ENCODE data around the gene TDO2. TPM values are rescaled to one million over a fixed set of nuclear protein-coding genes. Genes with fewer than 3 reads are reported as not detected.

The TDO2 gene
- total RNA-seq = not detected

- H3K36me3 ChIP-seq = no peaks in the 10 kb centered on the region
- TF ChIP-seq, protein P1, sequence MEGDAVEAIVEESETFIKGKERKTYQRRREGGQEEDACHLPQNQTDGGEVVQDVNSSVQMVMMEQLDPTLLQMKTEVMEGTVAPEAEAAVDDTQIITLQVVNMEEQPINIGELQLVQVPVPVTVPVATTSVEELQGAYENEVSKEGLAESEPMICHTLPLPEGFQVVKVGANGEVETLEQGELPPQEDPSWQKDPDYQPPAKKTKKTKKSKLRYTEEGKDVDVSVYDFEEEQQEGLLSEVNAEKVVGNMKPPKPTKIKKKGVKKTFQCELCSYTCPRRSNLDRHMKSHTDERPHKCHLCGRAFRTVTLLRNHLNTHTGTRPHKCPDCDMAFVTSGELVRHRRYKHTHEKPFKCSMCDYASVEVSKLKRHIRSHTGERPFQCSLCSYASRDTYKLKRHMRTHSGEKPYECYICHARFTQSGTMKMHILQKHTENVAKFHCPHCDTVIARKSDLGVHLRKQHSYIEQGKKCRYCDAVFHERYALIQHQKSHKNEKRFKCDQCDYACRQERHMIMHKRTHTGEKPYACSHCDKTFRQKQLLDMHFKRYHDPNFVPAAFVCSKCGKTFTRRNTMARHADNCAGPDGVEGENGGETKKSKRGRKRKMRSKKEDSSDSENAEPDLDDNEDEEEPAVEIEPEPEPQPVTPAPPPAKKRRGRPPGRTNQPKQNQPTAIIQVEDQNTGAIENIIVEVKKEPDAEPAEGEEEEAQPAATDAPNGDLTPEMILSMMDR (IDR thresholded peaks at IDR 0.05) = no peak
- TF ChIP-seq EP300 (IDR thresholded peaks at IDR 0.05) (no peak), POLR2A (IDR thresholded peaks at IDR 0.05; ENCODE audit: low read depth) (no peak), POLR2AphosphoS5 (IDR thresholded peaks at IDR 0.05) (no peak)
- H3K27me3 ChIP-seq = no peaks in the 10 kb centered on the region
- H3K4me3 ChIP-seq = no peak within 1 kb of the TSS
- peaks cover 0 to 4% (median 0%) of the 10 kb centered on the region in 4 donors for H3K4me1 ChIP-seq
- WGBS = 60% methylated on average over 1 of the region's 1 CpG
- H3K27ac ChIP-seq (replicated peaks in 1 of 4) = no peak within 1 kb of the TSS
- DNase-seq (ENCODE audit: extremely low spot score) = no peak
- intact Hi-C loops (cut with DNase I) = no loop called here
- no peaks in the 10 kb centered on the region for H3K9me3 ChIP-seq
Measured at GRCh38 chr4:155903453-155903852, at the start of gene TDO2. TDO2 (plus strand) TSS chr4:155903696; CDS start chr4:155903759, 63 bp downstream.

DNA sequence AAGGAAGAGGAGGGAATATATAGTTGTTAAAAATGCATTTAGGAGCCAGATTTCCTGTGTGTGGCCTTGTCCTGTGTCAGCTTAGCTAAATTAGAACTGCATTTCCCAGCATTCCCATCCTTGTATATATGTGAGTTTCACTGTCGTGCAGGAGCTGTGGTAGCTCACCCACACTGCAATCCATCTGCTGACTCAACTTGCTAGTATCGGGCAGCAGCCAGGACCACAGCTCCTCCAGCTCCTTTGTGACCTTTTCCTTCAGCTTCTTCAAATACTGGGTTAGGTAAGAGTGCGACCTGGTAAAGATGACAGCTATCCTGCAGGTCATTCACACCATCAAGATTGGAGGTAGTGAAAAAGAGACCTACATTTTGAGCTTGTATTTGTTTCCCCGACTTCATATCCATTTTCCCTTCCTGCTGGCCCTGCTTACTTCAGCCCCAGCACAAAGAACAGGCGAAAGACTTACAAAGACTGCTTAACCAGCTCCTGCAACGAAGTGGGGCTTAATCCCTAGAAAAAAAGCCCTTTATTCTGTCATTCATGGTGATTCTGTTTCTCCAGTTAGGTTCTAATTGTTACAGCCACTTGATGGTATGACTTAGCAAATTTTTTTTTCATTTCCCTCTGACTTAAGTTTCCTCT is 48.8 kb upstream of the TDO2 start:
- no peak for DNase-seq (ENCODE audit: extremely low spot score)
- WGBS = 73% methylated on average over 6 of the region's 6 CpGs
- intact Hi-C loops (cut with DNase I) = no loop called here

GRCh38 chr4:155855897-155856296 is 47.6 kb upstream of the TDO2 start:
- Histone ChIP-seq H3K4me3 (no peak overlapping the region), H3K27me3 (no peaks in the 10 kb centered on the region), H3K27ac (replicated peaks in 1 of 4) (no peak overlapping the region), H3K9me3 (no peaks in the 10 kb centered on the region), H3K4me1 (no peaks in the 10 kb centered on the region), H3K36me3 (no peaks in the 10 kb centered on the region)
- intact Hi-C loops (cut with DNase I) = no loop called here
- no peak for DNase-seq (ENCODE audit: extremely low spot score)
- no peak for TF ChIP-seq POLR2A (IDR thresholded peaks at IDR 0.05; ENCODE audit: low read depth)
- TF ChIP-seq, protein P1 (IDR thresholded peaks at IDR 0.05) = no peak
- TF ChIP-seq POLR2AphosphoS5 (IDR thresholded peaks at IDR 0.05) = no peak
- TF ChIP-seq EP300 (IDR thresholded peaks at IDR 0.05) = no peak
- 69% methylated on average over 2 of the region's 2 CpGs for WGBS

More for the DNA sequence above, 48.8 kb upstream of the TDO2 start:
- Histone ChIP-seq H3K9me3 (no peaks in the 10 kb centered on the region), H3K4me1 (no peaks in the 10 kb centered on the region), H3K4me3 (no peak overlapping the region), H3K27ac (replicated peaks in 1 of 4) (no peak overlapping the region), H3K36me3 (no peaks in the 10 kb centered on the region), H3K27me3 (no peaks in the 10 kb centered on the region)
- TF ChIP-seq POLR2A (IDR thresholded peaks at IDR 0.05; ENCODE audit: low read depth) (no peak), POLR2AphosphoS5 (IDR thresholded peaks at IDR 0.05) (no peak), EP300 (IDR thresholded peaks at IDR 0.05) (no peak)

DNA sequence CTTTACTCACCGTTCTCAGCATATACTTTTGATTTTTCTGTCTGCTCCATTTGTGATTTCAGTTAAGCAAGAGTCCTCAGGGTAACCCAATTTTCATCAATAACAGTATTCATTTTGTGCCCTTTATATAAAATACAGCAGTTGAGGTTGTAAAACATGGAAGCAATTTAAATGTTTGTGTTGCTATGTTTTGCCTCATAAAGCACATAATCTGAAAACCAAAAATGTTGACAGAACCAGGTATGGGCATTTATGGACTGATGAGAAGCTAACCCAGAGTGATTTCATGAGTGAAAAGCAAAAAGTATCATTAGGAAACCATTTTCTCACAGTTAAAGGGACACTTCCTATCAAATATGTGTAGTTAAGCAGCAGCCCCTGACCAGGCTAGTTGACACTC is 37.3 kb upstream of the TDO2 start, which contains the start of gene ASIC5:
TSS of gene ASIC5 (minus strand) at position 101 of the 400 bp plus-strand sequence. CDS start at position 50, 51 bp downstream.
- 0% methylated on average over 1 of the region's 1 CpG for WGBS
- Histone ChIP-seq H3K4me1 (no peaks in the 10 kb centered on the region), H3K27ac (replicated peaks in 1 of 4) (no peak within 1 kb of the TSS), H3K27me3 (no peaks in the 10 kb centered on the region), H3K4me3 (no peak within 1 kb of the TSS), H3K9me3 (no peaks in the 10 kb centered on the region), H3K36me3 (no peaks in the 10 kb centered on the region)
- intact Hi-C loops (cut with DNase I) = no loop called here
- no peak for DNase-seq (ENCODE audit: extremely low spot score)
- TF ChIP-seq EP300 (IDR thresholded peaks at IDR 0.05) = no peak
- TF ChIP-seq POLR2AphosphoS5 (IDR thresholded peaks at IDR 0.05) = no peak
- TF ChIP-seq POLR2A (IDR thresholded peaks at IDR 0.05; ENCODE audit: low read depth) = no peak
- TF ChIP-seq, protein P1 (IDR thresholded peaks at IDR 0.05) = no peak

GRCh38 chr4:155875878-155876277 is 27.6 kb upstream of the TDO2 start:
- TF ChIP-seq POLR2AphosphoS5 (IDR thresholded peaks at IDR 0.05) (no peak), POLR2A (IDR thresholded peaks at IDR 0.05; ENCODE audit: low read depth) (no peak), EP300 (IDR thresholded peaks at IDR 0.05) (no peak)
- TF ChIP-seq, protein P1 (IDR thresholded peaks at IDR 0.05) = no peak
- H3K9me3 ChIP-seq = peaks cover 0 to 5% (median 0%) of the 10 kb centered on the region in 4 donors
- intact Hi-C loops (cut with DNase I) = no loop called here
- H3K27me3 ChIP-seq = no peaks in the 10 kb centered on the region
- WGBS = 96% methylated on average over 1 of the region's 1 CpG
- no peak overlapping the region for H3K27ac ChIP-seq (replicated peaks in 1 of 4)
- H3K4me1 ChIP-seq = no peaks in the 10 kb centered on the region
- no peak for DNase-seq (ENCODE audit: extremely low spot score)
- no peak overlapping the region for H3K4me3 ChIP-seq
- no peaks in the 10 kb centered on the region for H3K36me3 ChIP-seq
